Uterus (tissue), 2 donors: ENCODE data around the gene GPR132.

ENCODE experiments used
- CTCF ChIP-seq, 4 experiments: fragments of 200-600 bp in 2 of 4; fragments of 450-650 bp in 2 of 4; sonication (generic) in 2 of 4; IDR thresholded peaks; one replicate each; pipeline ENCODE4 v1.5.1; 2016 to 2019; ENCODE audit warnings: antibody characterized with exemption in 4 of 4, mild to moderate bottlenecking in 2 of 4, moderate library complexity in 1 of 4
- POLR2A ChIP-seq, 2 donors: fragments of 450-650 bp; IDR thresholded peaks; one replicate each; pipeline ENCODE4 v1.6.1; 2016; ENCODE audit warnings: antibody characterized with exemption in 2 of 2, mild to moderate bottlenecking in 1 of 2, moderate library complexity in 1 of 2

GRCh38 chr14:105039458-105040205, 25.6 kb downstream of the GPR132 start:
- TF ChIP-seq CTCF (IDR thresholded peaks at IDR 0.05) (no peak), POLR2A (IDR thresholded peaks at IDR 0.05) (no peak)
